Measurements from ENCODE around the gene PLPP3.

PLPP3 gene

DNA sequence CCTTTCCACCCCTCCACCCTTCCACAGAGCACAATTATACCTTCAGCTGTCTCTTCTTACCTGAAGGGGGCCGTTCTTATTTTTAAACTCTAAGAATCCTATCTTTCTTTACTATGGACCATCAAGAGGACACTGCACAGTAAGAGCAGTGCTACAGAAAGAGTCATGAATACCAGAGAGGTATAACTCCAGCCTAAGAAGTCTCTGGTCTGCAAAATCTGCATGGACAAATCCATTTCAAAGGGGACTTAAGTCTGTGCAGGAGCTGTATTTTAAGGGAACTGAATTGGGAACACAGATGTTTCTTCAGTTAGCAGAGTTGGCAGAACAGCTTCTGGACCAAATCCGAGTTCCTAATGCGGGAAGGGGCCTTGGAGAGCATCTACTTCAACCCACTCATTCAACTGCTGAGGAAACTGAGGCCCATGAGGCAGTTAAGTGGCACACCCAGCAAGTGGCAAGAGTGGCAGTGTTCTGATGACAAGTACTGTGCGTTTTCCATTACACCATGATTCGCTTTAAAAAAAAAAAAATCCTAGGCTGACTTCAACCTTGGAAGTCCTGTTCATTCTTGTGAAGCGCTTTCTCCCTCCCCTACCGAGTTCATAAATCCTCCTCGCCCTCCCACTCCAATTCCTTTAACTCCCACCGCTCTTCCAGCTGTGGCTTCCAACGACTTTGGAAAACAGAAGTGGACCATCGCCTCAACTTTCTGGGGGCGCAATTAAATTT lies 1.8 kb downstream of the PLPP3 start:
- no peak for DNase-seq (ENCODE audit: extremely low read depth in 1 of 2, low read depth in 1 of 2)

DNA sequence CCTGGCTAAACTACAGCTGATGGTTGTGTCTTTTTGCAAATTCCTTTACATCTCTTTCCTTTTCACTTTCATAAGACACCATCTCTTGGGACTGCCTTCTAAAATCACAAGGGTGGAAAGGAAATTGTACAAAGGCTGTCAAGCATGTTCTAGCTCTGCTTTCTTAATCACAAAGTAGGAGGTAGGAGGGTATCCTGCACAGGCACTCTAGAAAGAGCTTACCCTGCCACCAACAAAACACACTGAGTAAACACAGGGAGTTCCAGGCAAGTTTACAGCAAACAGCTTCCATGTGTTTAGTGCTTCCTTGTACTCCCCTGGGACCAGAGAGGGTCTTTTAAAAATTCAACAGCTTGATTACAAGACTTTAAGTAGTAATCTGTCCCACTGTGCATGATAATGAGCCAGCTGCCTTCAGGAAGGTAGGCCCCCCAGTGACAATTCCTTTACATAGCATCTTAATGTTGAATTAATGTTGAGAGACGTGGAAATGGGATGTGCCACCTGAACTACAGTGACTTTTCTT lies 2.4 kb downstream of the PLPP3 start:
- DNase-seq (ENCODE audit: extremely low read depth in 1 of 2, low read depth in 1 of 2) = no peak

- DNase-seq (ENCODE audit: extremely low read depth in 1 of 2, low read depth in 1 of 2) = no peak
Measured at GRCh38 chr1:56575865-56576264, 3.5 kb downstream of the PLPP3 start.

- no peak for DNase-seq (ENCODE audit: extremely low read depth in 1 of 2, low read depth in 1 of 2)
Measured at GRCh38 chr1:56574794-56575193, 4.6 kb downstream of the PLPP3 start.

DNA sequence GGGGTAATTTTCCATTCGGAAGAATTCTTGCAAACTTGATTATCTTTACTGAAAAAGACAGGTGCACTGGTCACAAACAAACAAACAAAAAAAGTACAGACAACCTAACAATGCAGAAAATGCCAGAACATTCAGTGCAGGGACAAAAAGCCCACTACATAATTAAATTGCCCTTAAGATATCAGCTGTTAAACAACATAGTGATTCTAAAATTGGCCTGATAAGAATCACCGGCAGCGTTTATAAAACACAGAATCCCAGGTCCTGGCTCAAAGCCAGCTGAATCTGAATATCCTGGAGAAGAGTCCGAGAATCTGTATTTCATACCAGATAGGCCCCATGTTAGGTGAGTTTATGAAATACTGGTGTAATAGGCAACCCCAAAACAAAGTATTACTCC lies 6.1 kb downstream of the PLPP3 start:
- no peak for DNase-seq (ENCODE audit: extremely low read depth in 1 of 2, low read depth in 1 of 2)

DNA sequence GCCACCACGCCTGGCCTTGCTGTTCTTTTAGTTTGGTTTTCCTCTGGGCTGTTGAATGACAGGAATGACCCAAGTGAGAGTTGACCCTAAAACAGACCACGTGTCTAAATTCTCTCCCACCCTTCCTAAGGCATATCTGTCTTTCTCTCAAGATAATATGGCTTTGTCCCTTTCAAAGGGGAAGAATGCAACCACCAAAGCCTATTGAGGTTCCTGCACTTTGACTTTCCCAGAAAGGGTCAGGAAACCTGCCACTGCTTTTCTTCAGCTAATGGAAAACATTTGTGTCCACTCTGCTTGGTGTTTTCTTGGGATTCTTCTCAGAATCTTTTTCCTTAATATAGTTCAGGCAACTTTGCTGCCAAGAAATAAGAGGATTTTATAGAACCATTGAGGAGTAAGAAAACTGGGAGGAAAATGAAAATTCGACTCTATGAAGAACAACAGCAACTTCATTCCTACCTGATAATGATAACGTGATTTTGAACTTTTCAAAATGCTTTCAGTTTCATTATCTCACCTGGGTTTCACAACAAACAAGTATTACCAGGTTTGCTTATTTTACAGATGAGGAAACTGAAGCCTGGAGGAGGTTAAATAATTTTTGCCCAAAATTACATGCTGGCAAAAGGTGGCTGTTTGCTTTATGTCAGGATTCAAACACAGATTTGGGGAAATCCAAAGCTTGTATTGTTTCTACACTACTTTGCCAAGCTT lies 6.9 kb downstream of the PLPP3 start:
- no peak for DNase-seq (ENCODE audit: extremely low read depth in 1 of 2, low read depth in 1 of 2)

DNA sequence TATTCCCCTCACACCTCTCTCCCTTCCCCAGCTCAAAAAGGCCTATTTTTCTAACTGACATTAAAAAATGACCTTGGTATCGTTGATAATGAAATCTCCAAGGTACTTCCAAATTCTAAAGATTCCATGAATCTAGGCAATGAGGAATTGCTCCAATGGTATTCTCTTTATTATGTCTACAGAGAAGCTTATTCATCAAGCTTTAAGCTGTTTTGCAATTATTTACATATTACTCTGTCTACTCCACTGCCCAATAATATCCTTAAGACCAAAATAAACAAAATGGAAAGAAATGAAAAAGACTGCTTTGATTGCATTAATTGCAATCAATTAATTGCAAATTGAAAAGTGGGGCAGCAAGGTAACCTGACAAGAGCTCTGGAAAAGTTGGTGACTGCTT lies 7.9 kb downstream of the PLPP3 start:
- DNase-seq (ENCODE audit: extremely low read depth in 1 of 2, low read depth in 1 of 2) = no peak

- DNase-seq (ENCODE audit: extremely low read depth in 1 of 2, low read depth in 1 of 2) = no peak
Measured at GRCh38 chr1:56570924-56571372, 8.4 kb downstream of the PLPP3 start.

DNA sequence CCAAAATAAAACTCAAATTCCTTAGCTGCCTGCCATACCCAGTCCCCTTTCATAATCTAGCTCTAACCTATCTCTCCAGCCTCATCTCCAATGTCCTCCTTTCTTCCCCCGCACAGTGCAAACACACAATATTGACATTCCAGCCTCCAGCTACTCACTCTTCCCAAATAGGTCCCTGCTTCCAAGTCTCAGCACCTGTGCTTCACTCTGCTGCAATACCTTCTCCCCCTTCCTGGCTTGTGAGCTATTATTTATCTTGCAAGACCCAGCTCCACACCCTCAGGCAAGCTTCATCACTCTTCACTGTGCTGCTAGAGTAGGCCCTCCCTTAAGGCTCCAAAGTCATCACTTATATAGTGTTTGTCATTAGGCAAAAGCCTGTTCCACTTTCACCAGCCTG lies 9.7 kb downstream of the PLPP3 start:
- no peak for DNase-seq (ENCODE audit: extremely low read depth in 1 of 2, low read depth in 1 of 2)

DNA sequence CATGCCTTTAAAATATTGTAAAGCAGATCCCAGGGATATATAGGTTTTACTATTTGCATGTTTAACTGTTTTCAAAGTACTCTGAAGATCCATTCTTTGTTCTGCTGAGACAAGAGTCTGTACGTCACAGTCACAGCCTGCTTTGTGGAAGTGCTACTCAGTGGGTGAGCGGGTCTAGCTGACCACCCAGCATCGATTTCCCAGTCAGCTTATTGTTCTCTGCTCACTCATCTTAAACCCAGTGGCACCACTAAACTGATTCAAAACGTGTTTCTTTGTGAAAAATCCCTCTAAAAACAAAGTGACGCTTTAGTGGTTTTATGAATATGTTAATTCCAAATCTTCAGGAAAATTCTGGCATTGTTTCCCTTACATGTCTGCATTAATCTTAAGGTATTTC lies 12.4 kb downstream of the PLPP3 start:
- no peak for DNase-seq (ENCODE audit: extremely low read depth in 1 of 2, low read depth in 1 of 2)

- DNase-seq (ENCODE audit: extremely low read depth in 1 of 2, low read depth in 1 of 2) = no peak
Measured at GRCh38 chr1:56566061-56566744, 13.2 kb downstream of the PLPP3 start.

DNA sequence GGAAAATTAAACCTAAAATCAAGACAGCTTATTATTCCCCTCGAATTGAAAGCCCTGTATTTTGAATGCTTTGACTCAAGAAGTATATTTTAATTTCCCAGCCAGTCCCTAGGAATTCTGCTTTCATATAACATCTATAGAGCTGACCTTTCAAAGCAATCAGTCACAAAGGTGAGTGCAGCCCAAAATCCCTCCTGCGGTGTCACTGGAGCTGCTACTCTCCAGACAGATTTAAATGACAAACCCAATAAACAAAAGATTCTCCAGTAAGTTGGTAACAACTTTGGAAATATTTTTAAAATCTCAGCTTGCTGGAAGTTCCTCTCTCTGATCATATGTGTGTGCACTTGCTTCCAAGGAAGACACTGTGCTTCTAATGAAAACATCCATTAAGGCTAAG lies 14.7 kb downstream of the PLPP3 start:
- no peak for DNase-seq (ENCODE audit: extremely low read depth in 1 of 2, low read depth in 1 of 2)

- DNase-seq (ENCODE audit: extremely low read depth in 1 of 2, low read depth in 1 of 2) = no peak
Measured at GRCh38 chr1:56563568-56563967, 15.8 kb downstream of the PLPP3 start.

DNA sequence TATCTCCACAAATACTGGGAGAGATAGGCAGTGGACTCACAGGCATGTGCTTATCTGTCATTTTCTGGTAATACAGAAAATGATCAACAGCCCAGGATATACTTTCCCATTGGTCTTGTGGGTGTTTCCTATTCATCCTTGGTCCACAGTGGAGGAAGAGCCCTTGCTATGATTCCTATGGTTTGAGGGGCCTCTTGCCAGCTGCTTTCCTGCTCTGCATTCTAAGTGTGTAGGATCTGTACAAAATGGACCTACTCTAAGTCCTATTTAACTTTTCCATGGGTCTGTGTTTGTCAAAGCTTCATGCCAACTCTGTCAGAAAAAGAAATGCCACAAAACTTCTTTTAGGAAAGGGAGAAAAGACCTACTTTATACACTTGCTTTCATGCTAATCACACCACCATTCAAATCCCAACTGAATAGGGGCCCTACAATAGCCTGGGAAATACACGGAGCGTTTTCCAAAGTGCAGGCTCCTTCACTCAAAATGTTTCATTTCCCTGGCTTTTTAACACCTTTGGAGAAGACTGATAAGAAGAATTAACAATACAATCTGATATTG lies 16.4 kb downstream of the PLPP3 start:
- DNase-seq (ENCODE audit: extremely low read depth in 1 of 2, low read depth in 1 of 2) = no peak

- no peak for DNase-seq (ENCODE audit: extremely low read depth in 1 of 2, low read depth in 1 of 2)
Measured at GRCh38 chr1:56561227-56562019, 17.9 kb downstream of the PLPP3 start.

- DNase-seq (ENCODE audit: extremely low read depth in 1 of 2, low read depth in 1 of 2) = no peak
Measured at GRCh38 chr1:56557746-56558145, 21.6 kb downstream of the PLPP3 start.

GRCh38 chr1:56555448-56555847 lies 23.9 kb downstream of the PLPP3 start:
- no peak for DNase-seq (ENCODE audit: extremely low read depth in 1 of 2, low read depth in 1 of 2)

GRCh38 chr1:56553046-56553445 lies 26.3 kb downstream of the PLPP3 start:
- no peak for DNase-seq (ENCODE audit: extremely low read depth in 1 of 2, low read depth in 1 of 2)

DNA sequence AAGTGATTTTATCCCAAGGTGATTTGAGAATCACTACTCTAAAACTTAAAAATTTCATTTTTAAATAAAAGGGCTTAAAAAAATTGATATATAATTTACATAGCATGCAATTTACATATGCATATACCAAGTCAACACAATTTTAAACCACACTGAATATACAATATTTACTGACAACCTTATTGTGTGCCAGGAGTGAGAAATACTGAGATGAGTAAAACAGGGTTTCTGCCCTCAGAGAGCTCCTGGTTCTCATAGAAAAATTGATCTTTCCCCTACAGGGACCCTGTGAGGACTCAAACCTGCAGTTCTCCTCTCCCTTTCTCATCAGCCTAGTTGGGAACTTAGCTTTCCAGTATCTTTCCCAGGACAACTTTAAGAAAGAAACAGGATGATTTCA lies 27.0 kb downstream of the PLPP3 start:
- DNase-seq (ENCODE audit: extremely low read depth in 1 of 2, low read depth in 1 of 2) = no peak

GRCh38 chr1:56551691-56552090 lies 27.7 kb downstream of the PLPP3 start:
- no peak for DNase-seq (ENCODE audit: extremely low read depth in 1 of 2, low read depth in 1 of 2)

DNA sequence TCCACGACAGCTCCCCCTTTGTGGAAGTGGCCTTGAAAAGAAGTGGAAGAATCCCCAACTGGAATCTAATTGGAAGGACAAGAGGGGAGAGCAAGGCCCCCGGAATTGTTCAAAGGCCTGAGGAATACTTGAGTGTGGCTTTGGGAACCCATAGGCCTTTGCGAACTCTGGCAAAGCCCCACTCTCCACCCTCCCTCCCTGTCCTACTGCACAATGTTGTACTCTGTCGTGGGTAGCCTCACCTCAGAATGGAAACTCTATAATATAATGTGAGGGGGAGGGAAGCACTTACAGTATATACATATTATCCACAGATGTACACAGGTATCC lies 28.5 kb downstream of the PLPP3 start:
- DNase-seq (ENCODE audit: extremely low read depth in 1 of 2, low read depth in 1 of 2) = no peak
